Activated CD8-positive, alpha-beta memory T cell treated with anti-CD3 and anti-CD28 coated beads for 1 hour (primary cell): ENCODE measurements around the gene LZTFL1.

Experiments
- DNase-seq, 2 donors: peaks; one replicate each; pipeline ENCODE4 v3.0.0-alpha.2; 2020; ENCODE audit warnings: low read depth in 1 of 2; ENCODE audit errors: extremely low read depth in 1 of 2

Gene LZTFL1

GRCh38 chr3:45814322-45814721 is 27.6 kb downstream of the LZTFL1 start:
- no peak for DNase-seq

DNA sequence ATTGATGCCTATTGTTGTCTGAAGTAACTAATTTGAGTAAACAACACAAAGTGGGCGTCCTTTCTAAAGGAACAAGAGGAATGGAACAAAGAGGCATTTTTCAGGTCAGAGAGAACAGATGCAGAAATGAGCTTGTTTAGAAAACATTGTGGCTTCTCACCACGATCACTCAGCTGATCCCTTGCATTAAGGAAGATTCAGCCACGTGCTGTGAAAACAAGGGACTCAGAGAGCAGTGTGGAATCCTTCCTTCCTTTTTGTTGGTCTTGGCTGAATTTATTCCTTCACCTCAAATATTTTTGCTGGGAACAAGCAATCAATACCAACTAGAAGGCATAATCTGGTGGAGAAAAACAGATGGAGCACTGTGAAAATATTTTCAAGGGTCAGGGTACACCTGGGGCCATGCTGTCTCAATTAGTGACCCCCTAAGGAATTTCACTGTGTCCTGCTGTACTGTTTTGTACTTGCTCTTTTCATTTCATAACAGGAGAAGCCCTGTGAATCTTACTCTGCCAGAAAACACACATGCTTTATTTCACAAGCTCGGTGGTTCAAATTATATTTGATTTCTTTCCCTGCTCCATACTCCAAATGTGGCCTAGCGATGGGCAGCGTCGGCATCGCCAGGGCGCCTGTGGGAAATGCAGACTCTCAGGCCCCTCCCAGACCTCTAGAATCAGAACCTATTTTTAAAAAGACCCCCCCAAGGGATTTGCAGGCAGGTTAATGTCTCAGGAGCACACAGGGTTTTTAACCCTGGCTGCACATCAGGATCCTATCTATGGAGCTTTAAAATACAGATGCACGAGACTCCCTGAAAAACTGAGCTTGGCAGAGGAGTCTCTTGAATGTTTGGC is 34.0 kb downstream of the LZTFL1 start:
- DNase-seq = no peak

GRCh38 chr3:45807133-45807532 is 34.8 kb downstream of the LZTFL1 start:
- DNase-seq = no peak

GRCh38 chr3:45806072-45806471 is 35.8 kb downstream of the LZTFL1 start:
- DNase-seq = no peak

- DNase-seq = no peak
Measured at GRCh38 chr3:45803252-45803935, 38.5 kb downstream of the LZTFL1 start.

GRCh38 chr3:45802146-45802545 is 39.8 kb downstream of the LZTFL1 start:
- DNase-seq = no peak

- DNase-seq = no peak
Measured at GRCh38 chr3:45800611-45801010, 41.3 kb downstream of the LZTFL1 start.

GRCh38 chr3:45799586-45799985 is 42.3 kb downstream of the LZTFL1 start:
- no peak for DNase-seq

DNA sequence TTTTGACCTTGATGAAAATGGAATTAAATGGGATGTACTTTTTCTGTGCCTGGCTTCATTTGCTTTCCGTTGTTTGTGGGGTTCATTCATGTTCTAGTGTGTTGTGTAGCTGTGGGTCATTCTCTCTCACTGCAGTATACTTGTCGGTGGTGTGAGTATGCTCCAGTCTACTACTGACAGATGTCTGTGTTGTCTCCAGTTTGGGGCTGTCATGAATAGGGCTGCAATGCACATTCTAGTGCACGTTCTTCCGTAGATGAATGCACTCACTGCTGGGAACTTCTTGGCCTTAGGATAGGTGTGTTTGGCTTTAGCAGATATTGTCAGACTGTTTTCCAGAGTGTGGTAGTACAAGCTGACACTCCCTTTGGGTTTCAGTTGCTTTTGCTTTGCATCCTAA is 43.9 kb downstream of the LZTFL1 start:
- DNase-seq = no peak

- DNase-seq = no peak
Measured at GRCh38 chr3:45796902-45797637, 44.8 kb downstream of the LZTFL1 start.

DNA sequence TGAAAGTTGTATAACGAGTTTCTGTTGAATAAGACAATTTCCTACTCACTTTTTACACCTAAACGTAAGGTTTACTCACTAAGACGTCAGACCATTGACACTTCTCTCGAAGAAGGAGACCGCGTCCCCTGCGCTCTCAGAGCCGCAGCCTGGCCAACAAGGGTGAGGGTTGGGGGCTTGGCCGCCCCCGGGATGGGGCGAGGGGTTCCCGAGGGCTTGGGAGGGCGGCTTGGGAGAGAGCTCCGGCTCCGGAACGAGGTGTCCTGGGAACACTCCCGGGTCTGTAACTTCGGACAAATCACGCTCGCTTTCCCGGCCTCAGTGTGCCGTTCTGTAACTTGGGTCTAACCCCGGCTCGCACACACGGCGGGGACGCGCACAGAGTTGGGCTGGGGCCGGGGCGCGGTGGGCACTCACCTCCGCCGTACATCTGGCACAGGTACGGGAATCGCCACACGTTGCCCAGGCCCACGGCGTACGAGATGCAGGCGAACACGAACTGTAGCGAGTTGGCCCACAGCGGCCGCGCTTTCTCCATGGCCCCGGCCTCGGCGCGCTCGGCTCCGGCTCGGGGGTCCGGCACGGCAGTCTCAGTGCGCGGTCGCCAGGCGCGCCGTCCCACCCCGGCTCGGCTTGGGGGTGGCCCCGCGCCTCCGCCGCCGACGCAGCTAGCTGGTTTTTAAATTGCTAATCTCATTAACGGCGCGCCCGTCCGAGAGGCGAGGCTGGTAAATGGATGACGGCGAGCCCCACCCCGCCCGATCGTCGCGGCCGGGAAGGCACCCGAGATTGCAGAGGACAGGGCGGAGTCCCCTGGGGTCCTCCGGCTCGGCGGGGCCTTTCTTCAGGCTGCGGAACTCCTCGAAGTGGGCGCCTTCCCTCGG is 45.8 kb downstream of the LZTFL1 start, which contains the start of gene SLC6A20:
Gene SLC6A20 (minus strand): TSS at position 655 of the 884 bp plus-strand sequence. CDS start 117 bp downstream, at position 538.
- no peak for DNase-seq

DNA sequence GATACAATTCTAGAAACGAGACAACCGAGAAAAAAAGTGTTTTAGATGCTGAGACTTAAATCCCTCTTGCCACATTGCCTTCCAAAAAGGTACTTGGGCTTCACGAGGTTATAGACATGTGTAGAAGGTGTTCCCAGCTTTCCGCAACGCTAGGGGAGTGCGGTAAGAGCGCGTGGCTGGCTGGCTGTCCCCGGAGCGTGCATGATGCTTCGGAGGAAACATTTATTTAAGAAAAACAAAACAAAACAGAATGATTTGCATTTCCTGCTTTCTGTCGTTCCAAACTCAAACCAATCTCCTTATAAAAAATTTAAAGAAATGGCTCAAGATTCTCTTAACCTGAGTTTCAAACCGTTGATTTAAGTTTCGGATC is 46.4 kb downstream of the LZTFL1 start:
- no peak for DNase-seq

GRCh38 chr3:45794660-45795059 is 47.3 kb downstream of the LZTFL1 start:
- no peak for DNase-seq

- no peak for DNase-seq
Measured at GRCh38 chr3:45794177-45794560, 47.8 kb downstream of the LZTFL1 start.

DNA sequence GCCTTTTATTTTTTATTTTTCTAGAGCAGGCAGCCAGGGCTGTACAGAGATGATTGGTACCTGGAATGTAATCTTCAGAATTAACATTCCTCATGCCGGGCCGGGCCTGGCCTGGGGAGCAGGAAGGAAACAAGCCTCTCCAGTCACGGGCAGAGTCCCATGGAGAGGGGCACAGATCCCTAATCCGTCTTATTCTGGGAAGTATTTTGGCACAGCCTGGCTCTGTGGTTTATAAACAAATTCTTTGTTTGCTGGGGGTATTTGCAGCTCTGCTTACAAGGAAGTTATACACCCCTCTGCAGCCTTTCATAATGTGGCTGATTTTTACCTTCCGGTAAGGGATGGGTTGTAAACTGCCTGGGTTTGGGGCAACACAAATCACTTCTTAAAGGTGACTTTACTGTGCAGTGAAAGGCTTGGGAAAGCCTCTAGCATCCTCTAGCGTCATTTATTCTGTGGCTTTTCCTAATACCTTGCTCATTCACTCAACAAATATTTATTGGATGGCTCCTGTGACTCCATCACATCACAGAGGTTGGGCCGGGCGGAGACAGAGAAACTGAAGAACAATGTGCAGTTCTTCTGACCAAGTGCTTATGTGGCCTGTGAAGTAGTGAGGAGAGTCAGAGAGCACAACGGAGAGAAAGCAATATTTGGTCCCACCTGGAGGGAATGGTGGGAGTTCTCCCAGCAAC is 48.3 kb downstream of the LZTFL1 start:
- no peak for DNase-seq

- DNase-seq = no peak
Measured at GRCh38 chr3:45792516-45793172, 49.3 kb downstream of the LZTFL1 start.

DNA sequence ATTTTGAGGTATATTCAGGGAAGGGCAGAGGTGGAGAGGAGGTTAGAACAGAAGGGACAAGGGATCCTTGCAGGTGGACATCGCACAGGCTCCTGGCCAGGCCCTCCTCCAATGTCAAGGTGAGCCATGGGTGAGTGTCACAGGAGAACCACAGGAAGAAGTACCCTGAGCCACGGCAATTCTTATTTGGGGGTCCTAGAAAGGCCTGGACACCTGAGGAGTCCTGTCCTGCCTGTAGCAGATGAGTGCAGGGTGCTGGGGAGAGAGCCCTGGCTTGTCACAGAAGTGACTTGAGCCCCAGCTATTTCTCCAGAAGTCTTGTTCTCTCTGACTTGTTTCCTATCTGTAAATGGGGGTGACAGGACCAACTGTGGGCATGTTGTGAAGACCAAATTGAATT is 49.9 kb downstream of the LZTFL1 start:
- DNase-seq = no peak

GRCh38 chr3:45790596-45790995 is 51.3 kb downstream of the LZTFL1 start:
- DNase-seq = no peak

- DNase-seq = no peak
Measured at GRCh38 chr3:45789235-45789812, 52.6 kb downstream of the LZTFL1 start.
